Measurements from ENCODE around the gene AFF2. TPM values are rescaled to one million over a fixed set of nuclear protein-coding genes. Genes with fewer than 3 reads are reported as not detected.

The AFF2 gene
- total RNA-seq, 6 donors from 2014 or later: 6.1 to 17.4 (median 9.7) TPM

- DNase-seq (no peak), ATAC-seq (ENCODE audit: low FRiP score in 2 of 2) (no peak)
- H3K36me3 ChIP-seq: no peaks in the 10 kb centered on the region
- 77 to 80% methylated on average over 4 of the region's 4 CpGs for WGBS, 2 donors
- no peaks in the 10 kb centered on the region for H3K4me1 ChIP-seq
- H3K4me3 ChIP-seq: no peak overlapping the region
- TF ChIP-seq POLR2A (IDR thresholded peaks at IDR 0.05): no peak
- TF ChIP-seq EP300 (IDR thresholded peaks at IDR 0.05): no peak
- no peak for TF ChIP-seq POLR2AphosphoS5 (IDR thresholded peaks at IDR 0.05)
- no peak for TF ChIP-seq CTCF (IDR thresholded peaks at IDR 0.05)
- no peaks in the 10 kb centered on the region for H3K27me3 ChIP-seq
- H3K9me3 ChIP-seq: no peaks in the 10 kb centered on the region
- no peak overlapping the region for H3K27ac ChIP-seq
Measured at GRCh38 chrX:148474030-148474429, 26.4 kb upstream of the AFF2 start.

GRCh38 chrX:148492057-148492456 is 8.4 kb upstream of the AFF2 start:
- TF ChIP-seq POLR2A (IDR thresholded peaks at IDR 0.05) (no peak), CTCF (IDR thresholded peaks at IDR 0.05) (no peak), POLR2AphosphoS5 (IDR thresholded peaks at IDR 0.05) (no peak), EP300 (IDR thresholded peaks at IDR 0.05) (no peak)
- no peak for ATAC-seq (ENCODE audit: low FRiP score in 2 of 2)
- H3K27ac ChIP-seq: no peak overlapping the region
- no peaks in the 10 kb centered on the region for H3K4me1 ChIP-seq
- H3K4me3 ChIP-seq: no peak overlapping the region
- no peak for DNase-seq
- H3K36me3 ChIP-seq: no peaks in the 10 kb centered on the region
- H3K9me3 ChIP-seq: no peaks in the 10 kb centered on the region
- 78 to 88% methylated on average over 2 of the region's 2 CpGs for WGBS, 2 donors
- H3K27me3 ChIP-seq: no peaks in the 10 kb centered on the region

DNA sequence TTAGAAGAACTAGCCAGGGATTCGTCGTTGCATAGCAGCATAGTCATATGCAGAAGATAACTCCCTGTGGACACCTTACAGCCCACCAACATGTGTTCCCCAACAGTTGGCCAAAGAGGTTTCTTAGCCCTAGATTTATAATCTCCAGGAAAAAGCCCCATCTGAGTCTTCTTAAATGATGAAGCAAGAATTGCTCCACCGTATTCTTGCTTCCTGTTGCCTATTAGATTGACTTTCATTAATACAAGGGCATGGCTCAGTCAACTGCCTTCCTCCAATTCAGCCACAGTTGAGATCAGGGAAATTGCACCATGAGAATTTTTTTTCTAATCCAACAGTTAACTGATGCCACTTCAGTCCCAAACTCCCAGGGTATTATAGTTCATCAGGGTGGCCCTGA is 5.2 kb upstream of the AFF2 start:
- Histone ChIP-seq H3K9me3 (no peaks in the 10 kb centered on the region), H3K4me1 (no peaks in the 10 kb centered on the region), H3K27ac (no peak overlapping the region), H3K36me3 (no peaks in the 10 kb centered on the region), H3K4me3 (no peak overlapping the region), H3K27me3 (no peaks in the 10 kb centered on the region)
- WGBS, 2 donors: 65 to 67% methylated on average over 3 of the region's 3 CpGs
- ATAC-seq (ENCODE audit: low FRiP score in 2 of 2) (no peak), DNase-seq (no peak)
- TF ChIP-seq CTCF (IDR thresholded peaks at IDR 0.05): no peak
- no peak for TF ChIP-seq EP300 (IDR thresholded peaks at IDR 0.05)

DNA sequence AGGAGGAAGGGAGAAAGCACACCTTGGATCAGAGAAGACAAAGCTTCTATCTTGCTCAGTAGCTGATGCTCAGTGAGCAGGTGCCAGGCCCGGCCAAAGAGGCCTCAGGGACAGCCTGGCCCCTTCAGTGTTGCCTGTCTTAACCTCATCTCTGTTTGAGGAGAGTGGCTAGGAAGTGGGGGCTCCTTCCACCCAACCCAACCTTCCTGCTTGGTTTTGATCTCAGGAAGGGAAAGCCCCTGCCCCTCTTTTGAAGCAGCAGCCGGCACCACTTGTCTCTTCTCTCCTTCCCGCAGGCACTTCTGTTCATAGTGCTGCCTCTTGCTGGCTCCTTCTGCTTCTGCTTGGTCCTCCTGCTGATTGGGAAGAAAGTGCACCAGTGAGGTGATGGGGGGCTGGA is 2.4 kb upstream of the AFF2 start:
- ATAC-seq (ENCODE audit: low FRiP score in 2 of 2) (no peak), DNase-seq (no peak)
- H3K9me3 ChIP-seq: no peaks in the 10 kb centered on the region
- no peak overlapping the region for H3K27ac ChIP-seq
- H3K36me3 ChIP-seq: no peaks in the 10 kb centered on the region
- WGBS, 2 donors: 60 to 63% methylated on average over 2 to 3 of the region's 3 CpGs
- H3K27me3 ChIP-seq: no peaks in the 10 kb centered on the region
- H3K4me1 ChIP-seq: peaks cover 0 to 17% (median 7%) of the 10 kb centered on the region in 4 donors
- H3K4me3 ChIP-seq: no peak overlapping the region
- TF ChIP-seq POLR2A (IDR thresholded peaks at IDR 0.05) (no peak), CTCF (IDR thresholded peaks at IDR 0.05) (no peak), EP300 (IDR thresholded peaks at IDR 0.05) (no peak), POLR2AphosphoS5 (IDR thresholded peaks at IDR 0.05) (no peak)

GRCh38 chrX:148499638-148500422 is 587 bp upstream of the AFF2 start:
- 72 to 76% methylated on average over 8 to 35 of the region's 35 CpGs for WGBS, 2 donors
- H3K27ac ChIP-seq: no peak overlapping the region
- H3K27me3 ChIP-seq: no peaks in the 10 kb centered on the region
- H3K4me1 ChIP-seq: peaks cover 0 to 17% (median 7%) of the 10 kb centered on the region in 4 donors
- ATAC-seq (ENCODE audit: low FRiP score in 2 of 2): no peak
- H3K36me3 ChIP-seq: no peaks in the 10 kb centered on the region
- H3K9me3 ChIP-seq: no peaks in the 10 kb centered on the region
- DNase-seq: peak in 1 of 2 donors; percentile 27
- TF ChIP-seq POLR2AphosphoS5 (IDR thresholded peaks at IDR 0.05) (no peak), EP300 (IDR thresholded peaks at IDR 0.05) (no peak), CTCF (IDR thresholded peaks at IDR 0.05) (no peak), POLR2A (IDR thresholded peaks at IDR 0.05) (no peak)
- peak overlapping the region in 2 of 4 donors; percentile 20 to 33 for H3K4me3 ChIP-seq

All from upper lobe of left lung (tissue), 6 donors.